Type B pancreatic cell (in vitro differentiated cells): Measurements from ENCODE around the gene DLG1. TPM values are rescaled to one million over a fixed set of nuclear protein-coding genes. Genes with fewer than 3 reads are reported as not detected.
A peak's percentile ranks its signal among the peaks of the same experiment; 100 is the strongest.

ENCODE experiments used
- DNase-seq: peaks from one replicate; pipeline ENCODE4 v3.0.0; 2021; ENCODE audit warnings: mixed read lengths; ENCODE audit not compliant: unreplicated experiment; ENCODE audit errors: extremely low spot score
- H3K27ac Mint-ChIP-seq: 2 replicates; pipeline ENCODE4 v1.8.0; 2021; ENCODE audit warnings: mild to moderate bottlenecking, mixed read lengths
- H3K27me3 Mint-ChIP-seq: 2 replicates; pipeline ENCODE4 v1.8.0; 2021; ENCODE audit warnings: mixed read lengths
- H3K36me3 Mint-ChIP-seq: 2 replicates; pipeline ENCODE4 v1.8.0; 2021; ENCODE audit warnings: mixed read lengths
- H3K4me1 Mint-ChIP-seq: one replicate; pipeline ENCODE4 v1.8.0; 2021; ENCODE audit warnings: mixed read lengths; ENCODE audit not compliant: unreplicated experiment
- H3K4me3 Mint-ChIP-seq: 2 replicates; pipeline ENCODE4 v1.8.0; 2021; ENCODE audit warnings: mild to moderate bottlenecking, mixed read lengths
- H3K9me3 Mint-ChIP-seq: 2 replicates; pipeline ENCODE4 v1.8.0; 2021; ENCODE audit warnings: mixed read lengths
- CTCF ChIP-seq: fragments of 200-600 bp; sonication (generic); conservative IDR thresholded peaks from 2 replicates; pipeline ENCODE4 v1.5.0; 2021; ENCODE audit warnings: antibody characterized with exemption, mild to moderate bottlenecking
- total RNA-seq: library from RNA; stranded (reverse); gene quantifications from 2 replicates; pipeline ENCODE4 v1.2.1, GENCODE V29; 2021; ENCODE audit warnings: low replicate concordance

DLG1 gene
- total RNA-seq, 1 donor from 2014 or later, result 95.9 TPM

GRCh38 chr3:197238842-197239241 lies 59.6 kb downstream of the DLG1 start:
- Mint-ChIP-seq H3K27ac (no peak overlapping the region), H3K4me1 (peaks cover 9% of the 10 kb centered on the region), H3K27me3 (no peaks in the 10 kb centered on the region), H3K9me3 (peaks cover 18% of the 10 kb centered on the region), H3K4me3 (no peak overlapping the region), H3K36me3 (peaks cover 61% of the 10 kb centered on the region)
- no peak for DNase-seq
- TF ChIP-seq CTCF, result no peak

DNA sequence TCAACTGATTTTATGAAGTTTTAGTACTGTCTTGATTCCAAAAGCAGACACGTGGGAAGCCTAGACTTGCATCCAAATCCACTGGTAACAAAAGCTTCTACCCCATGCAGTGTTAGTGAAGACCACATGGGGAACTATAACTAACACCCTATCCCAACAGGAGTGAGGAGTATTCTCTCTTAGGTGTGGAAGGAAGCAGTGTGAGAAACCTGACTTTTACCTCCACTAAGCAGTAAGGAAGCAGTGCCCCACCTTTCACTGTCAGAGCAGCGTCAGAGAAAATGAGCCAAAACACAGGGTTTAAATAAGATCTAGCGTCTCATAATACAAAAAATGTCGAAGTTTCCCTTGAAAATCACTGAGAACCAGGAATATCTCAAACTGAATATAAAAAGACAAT lies 60.5 kb downstream of the DLG1 start:
- Mint-ChIP-seq H3K4me3 (no peak overlapping the region), H3K27me3 (no peaks in the 10 kb centered on the region), H3K4me1 (peaks cover 9% of the 10 kb centered on the region), H3K36me3 (peaks cover 52% of the 10 kb centered on the region), H3K9me3 (peaks cover 18% of the 10 kb centered on the region), H3K27ac (no peak overlapping the region)
- TF ChIP-seq CTCF, result no peak
- DNase-seq, result no peak

DNA sequence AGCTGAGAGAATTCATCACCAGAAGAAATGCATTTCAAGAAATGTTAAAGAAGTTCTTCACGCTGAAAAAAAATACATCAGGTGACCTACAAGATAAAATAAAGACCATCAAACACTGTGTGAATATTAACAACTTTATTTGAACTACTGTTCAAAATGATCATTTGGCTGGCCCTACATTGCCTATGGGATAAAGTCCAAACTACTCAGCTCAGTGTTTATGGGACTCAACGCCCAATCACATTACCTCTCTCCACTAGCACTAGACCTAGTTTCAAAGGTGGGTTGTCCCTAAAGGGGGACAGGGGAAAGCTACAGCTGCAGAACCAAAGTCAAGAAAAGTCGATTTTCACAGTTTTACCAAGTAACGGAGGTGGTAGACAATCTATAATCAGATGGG lies 62.0 kb downstream of the DLG1 start:
- peaks cover 18% of the 10 kb centered on the region for H3K9me3 Mint-ChIP-seq
- no peak for TF ChIP-seq CTCF
- H3K4me3 Mint-ChIP-seq, result peak overlapping the region; percentile 59
- no peaks in the 10 kb centered on the region for H3K27me3 Mint-ChIP-seq
- peaks cover 39% of the 10 kb centered on the region for H3K36me3 Mint-ChIP-seq
- peaks cover 14% of the 10 kb centered on the region for H3K4me1 Mint-ChIP-seq
- H3K27ac Mint-ChIP-seq, result no peak overlapping the region
- no peak for DNase-seq

GRCh38 chr3:197234947-197235914 lies 63.2 kb downstream of the DLG1 start:
- no peaks in the 10 kb centered on the region for H3K27me3 Mint-ChIP-seq
- H3K27ac Mint-ChIP-seq, result peak overlapping the region; percentile 17
- peak overlapping the region; percentile 14 for H3K4me3 Mint-ChIP-seq
- DNase-seq, result no peak
- TF ChIP-seq CTCF, result no peak
- H3K9me3 Mint-ChIP-seq, result peaks cover 12% of the 10 kb centered on the region
- peaks cover 20% of the 10 kb centered on the region for H3K4me1 Mint-ChIP-seq
- peaks cover 32% of the 10 kb centered on the region for H3K36me3 Mint-ChIP-seq

- TF ChIP-seq CTCF, result no peak
- Mint-ChIP-seq H3K36me3 (peaks cover 16% of the 10 kb centered on the region), H3K4me3 (no peak overlapping the region), H3K27ac (no peak overlapping the region), H3K9me3 (peaks cover 9% of the 10 kb centered on the region), H3K4me1 (peaks cover 38% of the 10 kb centered on the region), H3K27me3 (no peaks in the 10 kb centered on the region)
- DNase-seq, result no peak
Measured at GRCh38 chr3:197231321-197231720, 67.1 kb downstream of the DLG1 start.
